NCI-H146 treated with DMSO at 0.1 percent for 48 hours (cell line): ENCODE measurements around the gene ZBTB20.
"Not testable (repeated sequence)": the region's sequence is repeated elsewhere in the genome, so short reads cannot be mapped to it uniquely, and the experiment has no call there.

Source experiments
- DNase-seq: peaks from one replicate; lab custom pipeline; 2025; ENCODE audit not compliant: unreplicated experiment; lab: John Stamatoyannopoulos, UW

ZBTB20 gene

GRCh38 chr3:114841515-114841914, 305.6 kb downstream of the ZBTB20 start:
- DNase-seq: no peak

GRCh38 chr3:114839476-114839875, 307.6 kb downstream of the ZBTB20 start:
- no peak for DNase-seq

- no peak for DNase-seq
Observed at GRCh38 chr3:114838025-114838424, 309.1 kb downstream of the ZBTB20 start.

- DNase-seq: no peak
Observed at GRCh38 chr3:114834175-114834940, 312.7 kb downstream of the ZBTB20 start.

GRCh38 chr3:114831861-114832260, 315.2 kb downstream of the ZBTB20 start:
- DNase-seq: peak; percentile 63

- DNase-seq: peak; percentile 28
Observed at GRCh38 chr3:114830652-114831051, 316.4 kb downstream of the ZBTB20 start.

GRCh38 chr3:114829783-114830182, 317.3 kb downstream of the ZBTB20 start:
- DNase-seq: no peak

GRCh38 chr3:114827495-114827894, 319.6 kb downstream of the ZBTB20 start:
- DNase-seq: peak; percentile 83

- no peak for DNase-seq
Observed at GRCh38 chr3:114824014-114824413, 323.1 kb downstream of the ZBTB20 start.

GRCh38 chr3:114823061-114823460, 324.0 kb downstream of the ZBTB20 start:
- DNase-seq: no peak

- no peak for DNase-seq
Observed at GRCh38 chr3:114816052-114816451, 331.0 kb downstream of the ZBTB20 start.

GRCh38 chr3:114812541-114813238, 334.4 kb downstream of the ZBTB20 start:
- not testable (repeated sequence) for DNase-seq

- no peak for DNase-seq
Observed at GRCh38 chr3:114809668-114810413, 337.2 kb downstream of the ZBTB20 start.

GRCh38 chr3:114804099-114804498, 343.0 kb downstream of the ZBTB20 start:
- no peak for DNase-seq

GRCh38 chr3:114803042-114803695, 343.9 kb downstream of the ZBTB20 start:
- DNase-seq: no peak

- DNase-seq: no peak
Observed at GRCh38 chr3:114800272-114801031, 346.6 kb downstream of the ZBTB20 start.

- DNase-seq: no peak
Observed at GRCh38 chr3:114799816-114800215, 347.3 kb downstream of the ZBTB20 start.

GRCh38 chr3:114796796-114797195, 350.3 kb downstream of the ZBTB20 start:
- no peak for DNase-seq

GRCh38 chr3:114794894-114795630, 352.0 kb downstream of the ZBTB20 start:
- DNase-seq: no peak
